ENCODE results near the gene MRPL36.
"Not testable (repeated sequence)": the region's sequence is repeated elsewhere in the genome, so short reads cannot be mapped to it uniquely, and the experiment has no call there.

DNA sequence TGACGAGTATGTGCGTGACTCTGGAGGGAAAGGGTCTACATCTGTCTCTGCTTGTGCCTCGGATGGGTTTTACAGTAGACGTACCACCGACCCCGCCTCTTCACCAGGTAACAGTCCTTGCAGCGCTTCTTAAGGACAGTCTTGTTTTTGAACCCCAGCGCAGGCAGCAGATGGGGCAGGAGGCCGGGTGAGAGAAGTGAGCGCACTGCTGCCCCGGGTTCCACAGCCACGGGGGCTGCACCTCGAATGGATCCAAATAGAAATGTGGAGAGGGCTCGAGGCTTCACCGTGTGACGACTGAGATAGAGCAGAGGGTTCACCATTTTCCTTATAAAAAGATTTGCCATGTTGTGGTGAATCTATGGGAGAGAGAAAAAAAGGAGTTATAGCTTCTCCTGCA, 1.0 kb downstream of the MRPL36 start:
- TF ChIP-seq, protein P1, sequence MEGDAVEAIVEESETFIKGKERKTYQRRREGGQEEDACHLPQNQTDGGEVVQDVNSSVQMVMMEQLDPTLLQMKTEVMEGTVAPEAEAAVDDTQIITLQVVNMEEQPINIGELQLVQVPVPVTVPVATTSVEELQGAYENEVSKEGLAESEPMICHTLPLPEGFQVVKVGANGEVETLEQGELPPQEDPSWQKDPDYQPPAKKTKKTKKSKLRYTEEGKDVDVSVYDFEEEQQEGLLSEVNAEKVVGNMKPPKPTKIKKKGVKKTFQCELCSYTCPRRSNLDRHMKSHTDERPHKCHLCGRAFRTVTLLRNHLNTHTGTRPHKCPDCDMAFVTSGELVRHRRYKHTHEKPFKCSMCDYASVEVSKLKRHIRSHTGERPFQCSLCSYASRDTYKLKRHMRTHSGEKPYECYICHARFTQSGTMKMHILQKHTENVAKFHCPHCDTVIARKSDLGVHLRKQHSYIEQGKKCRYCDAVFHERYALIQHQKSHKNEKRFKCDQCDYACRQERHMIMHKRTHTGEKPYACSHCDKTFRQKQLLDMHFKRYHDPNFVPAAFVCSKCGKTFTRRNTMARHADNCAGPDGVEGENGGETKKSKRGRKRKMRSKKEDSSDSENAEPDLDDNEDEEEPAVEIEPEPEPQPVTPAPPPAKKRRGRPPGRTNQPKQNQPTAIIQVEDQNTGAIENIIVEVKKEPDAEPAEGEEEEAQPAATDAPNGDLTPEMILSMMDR (IDR thresholded peaks at IDR 0.05), result not testable (repeated sequence)
- TF ChIP-seq POLR2A (IDR thresholded peaks at IDR 0.05), result not testable (repeated sequence)

Data from breast epithelium (tissue), 3 donors.